ENCODE results near the gene CACNB2. TPM values are rescaled to one million over a fixed set of nuclear protein-coding genes. Genes with fewer than 3 reads are reported as not detected.

Gene CACNB2
- total RNA-seq, 1 donor from 2014 or later, result 4.9 TPM

DNA sequence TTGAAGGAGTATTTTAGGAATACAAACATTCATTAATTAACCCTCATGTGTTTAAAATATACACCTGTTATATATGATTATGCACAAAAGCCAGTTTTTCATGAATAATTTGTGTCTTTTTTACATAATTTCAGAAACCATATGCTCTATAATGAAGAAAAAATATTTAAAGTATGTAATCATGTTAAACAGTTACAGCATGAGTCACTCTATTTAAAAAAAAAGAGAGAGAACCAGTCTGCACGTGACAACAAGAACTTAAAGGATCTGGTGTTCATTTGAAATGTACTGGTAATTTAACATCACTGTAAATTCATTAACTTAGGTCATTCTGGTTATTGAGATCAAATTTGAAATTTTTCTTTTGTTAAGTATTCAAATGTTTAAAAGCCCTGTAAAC lies 228.5 kb downstream of the CACNB2 start:
- Mint-ChIP-seq H3K4me3 (ENCODE audit: low read depth) (no peak overlapping the region), H3K27ac (no peak overlapping the region)
- no peak for DNase-seq (ENCODE audit: low spot score, unreplicated experiment)

DNA sequence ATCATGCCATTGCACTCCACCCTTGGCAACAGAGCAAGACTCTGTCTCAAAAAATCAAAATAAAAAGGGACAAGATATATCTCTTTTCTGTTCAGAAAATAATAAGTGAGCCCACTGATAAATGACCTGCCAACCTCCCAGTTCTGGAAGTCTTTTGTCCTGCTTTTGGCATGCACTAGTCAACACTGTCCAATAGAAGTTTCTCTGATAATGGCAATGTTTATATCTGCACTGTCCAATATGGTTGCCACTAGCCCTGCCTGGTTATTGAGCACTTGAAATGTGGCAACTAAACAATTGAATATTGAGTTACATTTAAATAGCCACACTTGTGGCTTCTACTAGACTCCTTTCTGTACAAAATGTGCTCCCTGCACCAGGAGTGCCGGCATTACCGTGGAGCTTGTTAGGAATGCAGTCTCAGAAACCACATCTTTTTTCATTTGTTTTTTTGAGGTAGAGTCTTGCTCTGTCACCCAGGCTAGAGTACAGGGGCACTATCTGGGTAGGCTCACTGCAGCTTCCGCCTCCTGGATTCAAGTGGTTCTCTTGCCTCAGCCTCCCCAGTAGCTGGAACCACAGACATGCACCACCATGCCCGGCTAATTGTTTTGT lies 229.7 kb downstream of the CACNB2 start:
- no peak for DNase-seq (ENCODE audit: low spot score, unreplicated experiment)
- H3K27ac Mint-ChIP-seq, result no peak overlapping the region
- TF ChIP-seq, protein P1, sequence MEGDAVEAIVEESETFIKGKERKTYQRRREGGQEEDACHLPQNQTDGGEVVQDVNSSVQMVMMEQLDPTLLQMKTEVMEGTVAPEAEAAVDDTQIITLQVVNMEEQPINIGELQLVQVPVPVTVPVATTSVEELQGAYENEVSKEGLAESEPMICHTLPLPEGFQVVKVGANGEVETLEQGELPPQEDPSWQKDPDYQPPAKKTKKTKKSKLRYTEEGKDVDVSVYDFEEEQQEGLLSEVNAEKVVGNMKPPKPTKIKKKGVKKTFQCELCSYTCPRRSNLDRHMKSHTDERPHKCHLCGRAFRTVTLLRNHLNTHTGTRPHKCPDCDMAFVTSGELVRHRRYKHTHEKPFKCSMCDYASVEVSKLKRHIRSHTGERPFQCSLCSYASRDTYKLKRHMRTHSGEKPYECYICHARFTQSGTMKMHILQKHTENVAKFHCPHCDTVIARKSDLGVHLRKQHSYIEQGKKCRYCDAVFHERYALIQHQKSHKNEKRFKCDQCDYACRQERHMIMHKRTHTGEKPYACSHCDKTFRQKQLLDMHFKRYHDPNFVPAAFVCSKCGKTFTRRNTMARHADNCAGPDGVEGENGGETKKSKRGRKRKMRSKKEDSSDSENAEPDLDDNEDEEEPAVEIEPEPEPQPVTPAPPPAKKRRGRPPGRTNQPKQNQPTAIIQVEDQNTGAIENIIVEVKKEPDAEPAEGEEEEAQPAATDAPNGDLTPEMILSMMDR (IDR thresholded peaks at IDR 0.05; ENCODE audit: unreplicated experiment), result no peak
- H3K36me3 Mint-ChIP-seq (ENCODE audit: insufficient read depth), result no peaks in the 10 kb centered on the region
- H3K9me3 Mint-ChIP-seq (ENCODE audit: low read depth), result no peaks in the 10 kb centered on the region
- H3K4me1 Mint-ChIP-seq (ENCODE audit: low read depth), result peaks cover 2% of the 10 kb centered on the region
- no peak overlapping the region for H3K4me3 Mint-ChIP-seq (ENCODE audit: low read depth)
- no peaks in the 10 kb centered on the region for H3K27me3 Mint-ChIP-seq

More for the DNA sequence above, 228.5 kb downstream of the CACNB2 start:
- no peaks in the 10 kb centered on the region for H3K27me3 Mint-ChIP-seq
- TF ChIP-seq, protein P1 (IDR thresholded peaks at IDR 0.05; ENCODE audit: unreplicated experiment), result no peak
- no peaks in the 10 kb centered on the region for H3K36me3 Mint-ChIP-seq (ENCODE audit: insufficient read depth)
- H3K9me3 Mint-ChIP-seq (ENCODE audit: low read depth), result no peaks in the 10 kb centered on the region
- peaks cover 3% of the 10 kb centered on the region for H3K4me1 Mint-ChIP-seq (ENCODE audit: low read depth)

DNA sequence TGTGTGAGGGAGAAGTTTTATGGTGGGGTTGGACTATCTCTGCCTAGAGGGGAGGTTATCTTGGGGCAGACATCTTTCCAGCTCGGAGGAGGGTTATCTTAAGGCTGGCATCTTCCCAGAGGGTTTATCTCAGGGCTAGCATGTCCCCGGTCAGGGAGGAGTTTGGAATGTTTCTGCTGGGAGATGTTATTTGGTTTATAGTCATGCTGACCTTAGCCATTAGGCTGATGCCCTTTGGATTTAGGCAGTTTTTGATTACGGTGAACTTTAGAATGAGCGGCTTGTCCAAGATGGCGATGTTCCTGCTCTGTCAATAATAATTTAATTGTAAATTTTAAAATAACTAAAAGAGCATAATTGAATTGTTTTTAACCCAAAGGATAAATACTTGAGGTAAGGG lies 236.4 kb downstream of the CACNB2 start:
- Mint-ChIP-seq H3K9me3 (ENCODE audit: low read depth) (peaks cover 8% of the 10 kb centered on the region), H3K4me3 (ENCODE audit: low read depth) (no peak overlapping the region), H3K27me3 (no peaks in the 10 kb centered on the region), H3K36me3 (ENCODE audit: insufficient read depth) (no peaks in the 10 kb centered on the region), H3K27ac (no peak overlapping the region), H3K4me1 (ENCODE audit: low read depth) (peaks cover 1% of the 10 kb centered on the region)
- no peak for DNase-seq (ENCODE audit: low spot score, unreplicated experiment)
- TF ChIP-seq, protein P1 (IDR thresholded peaks at IDR 0.05; ENCODE audit: unreplicated experiment), result no peak

DNA sequence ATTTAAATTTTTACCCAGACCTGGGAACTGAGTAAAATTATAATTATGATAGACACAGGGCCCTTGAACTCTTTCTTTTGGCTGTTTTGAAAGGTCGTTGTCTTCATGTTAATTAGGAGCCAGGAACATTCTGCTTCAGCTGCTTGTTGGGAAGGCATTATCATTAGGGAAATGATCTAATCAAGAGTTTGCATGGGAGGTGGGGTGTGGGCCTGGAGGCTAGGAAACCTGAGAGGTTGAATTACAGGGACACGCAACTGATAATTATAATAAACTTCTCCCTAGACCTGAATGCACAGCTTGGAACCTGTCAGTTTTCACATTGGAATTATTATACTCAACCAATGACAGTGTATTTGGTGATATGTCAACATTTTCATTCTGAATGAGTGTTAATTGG lies 237.7 kb downstream of the CACNB2 start:
- no peak overlapping the region for H3K4me3 Mint-ChIP-seq (ENCODE audit: low read depth)
- no peak for DNase-seq (ENCODE audit: low spot score, unreplicated experiment)
- H3K36me3 Mint-ChIP-seq (ENCODE audit: insufficient read depth), result no peaks in the 10 kb centered on the region
- TF ChIP-seq, protein P1 (IDR thresholded peaks at IDR 0.05; ENCODE audit: unreplicated experiment), result no peak
- H3K4me1 Mint-ChIP-seq (ENCODE audit: low read depth), result peaks cover 1% of the 10 kb centered on the region
- H3K27me3 Mint-ChIP-seq, result no peaks in the 10 kb centered on the region
- H3K27ac Mint-ChIP-seq, result no peak overlapping the region
- H3K9me3 Mint-ChIP-seq (ENCODE audit: low read depth), result peaks cover 8% of the 10 kb centered on the region

DNA sequence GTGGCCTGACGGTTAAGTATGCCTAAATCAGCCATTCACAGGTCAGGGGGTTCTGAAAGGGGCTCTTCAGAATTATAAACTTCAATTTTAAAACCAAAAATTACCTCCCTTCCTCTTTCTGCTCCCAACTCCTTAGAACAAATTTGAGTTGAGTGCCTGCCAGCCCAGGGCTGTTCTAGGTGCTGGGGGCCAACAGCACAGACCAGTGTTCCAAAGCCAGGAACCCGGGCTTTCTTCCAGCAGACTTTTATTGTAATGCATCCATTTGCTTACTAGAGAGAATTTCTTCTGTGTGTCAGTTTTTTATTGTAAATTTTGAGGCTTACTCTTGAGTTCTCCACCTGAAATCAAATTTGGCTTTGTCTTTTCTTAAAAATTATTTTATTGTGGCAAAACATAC lies 238.5 kb downstream of the CACNB2 start:
- Mint-ChIP-seq H3K9me3 (ENCODE audit: low read depth) (peaks cover 8% of the 10 kb centered on the region), H3K4me1 (ENCODE audit: low read depth) (peaks cover 1% of the 10 kb centered on the region), H3K36me3 (ENCODE audit: insufficient read depth) (no peaks in the 10 kb centered on the region), H3K4me3 (ENCODE audit: low read depth) (no peak overlapping the region), H3K27me3 (no peaks in the 10 kb centered on the region), H3K27ac (no peak overlapping the region)
- TF ChIP-seq, protein P1 (IDR thresholded peaks at IDR 0.05; ENCODE audit: unreplicated experiment), result no peak
- DNase-seq (ENCODE audit: low spot score, unreplicated experiment), result no peak

All from progenitor cell of endocrine pancreas (in vitro differentiated cells).